ENCODE results near the gene GP2.

- TF ChIP-seq CTCF (IDR thresholded peaks at IDR 0.05) (no peak), POLR2A (IDR thresholded peaks at IDR 0.05) (no peak)
Observed at GRCh38 chr16:20307240-20307671, 20.1 kb downstream of the GP2 start.
